BLaER1 (cell line): Measurements from ENCODE around the gene SPCS2.

Experiments
- H3K27ac ChIP-seq: shearing (Covaris generic); formaldehyde crosslinking; 2 replicates; pipeline ENCODE4 v1.8.1; 2022
- H3K27me3 ChIP-seq: shearing (Covaris generic); formaldehyde crosslinking; 2 replicates; pipeline ENCODE4 v1.8.1; 2022
- H3K36me3 ChIP-seq: shearing (Covaris generic); formaldehyde crosslinking; 2 replicates; pipeline ENCODE4 v1.8.1; 2022
- H3K4me1 ChIP-seq: shearing (Covaris generic); formaldehyde crosslinking; 2 replicates; pipeline ENCODE4 v1.8.1; 2022
- H3K4me2 ChIP-seq: shearing (Covaris generic); formaldehyde crosslinking; 2 replicates; pipeline ENCODE4 v1.8.1; 2022
- H3K4me3 ChIP-seq: shearing (Covaris generic); formaldehyde crosslinking; 2 replicates; pipeline ENCODE4 v1.8.1; 2022
- H3K9ac ChIP-seq: shearing (Covaris generic); formaldehyde crosslinking; 2 replicates; pipeline ENCODE4 v1.8.1; 2022
- H3K9me3 ChIP-seq: shearing (Covaris generic); formaldehyde crosslinking; 2 replicates; pipeline ENCODE4 v1.8.1; 2022
- H4K20me1 ChIP-seq: shearing (Covaris generic); formaldehyde crosslinking; 2 replicates; pipeline ENCODE4 v1.8.1; 2022
- Cebpa-rat ChIP-seq: shearing (Covaris generic); IDR thresholded peaks from 2 replicates; pipeline ENCODE4 v1.8.1; 2022

SPCS2 gene

GRCh38 chr11:75025561-75025960 is 76.5 kb downstream of the SPCS2 start:
- TF ChIP-seq Cebpa-rat = no peak
- H3K4me3 ChIP-seq = no peak overlapping the region
- no peak overlapping the region for H3K4me2 ChIP-seq
- H3K9ac ChIP-seq = no peak overlapping the region
- no peak overlapping the region for H3K27ac ChIP-seq
- H3K36me3 ChIP-seq = no peaks in the 10 kb centered on the region
- H3K9me3 ChIP-seq = no peaks in the 10 kb centered on the region
- no peaks in the 10 kb centered on the region for H3K4me1 ChIP-seq
- H3K27me3 ChIP-seq = no peaks in the 10 kb centered on the region
- H4K20me1 ChIP-seq = no peaks in the 10 kb centered on the region

GRCh38 chr11:75028321-75028720 is 79.3 kb downstream of the SPCS2 start:
- TF ChIP-seq Cebpa-rat = no peak
- H3K4me2 ChIP-seq = no peak overlapping the region
- no peak overlapping the region for H3K9ac ChIP-seq
- no peaks in the 10 kb centered on the region for H3K4me1 ChIP-seq
- H3K36me3 ChIP-seq = no peaks in the 10 kb centered on the region
- H3K4me3 ChIP-seq = no peak overlapping the region
- H3K27ac ChIP-seq = no peak overlapping the region
- no peaks in the 10 kb centered on the region for H3K9me3 ChIP-seq
- H3K27me3 ChIP-seq = no peaks in the 10 kb centered on the region
- H4K20me1 ChIP-seq = no peaks in the 10 kb centered on the region
